ENCODE results near the gene RABL2B.

RABL2B gene

DNA sequence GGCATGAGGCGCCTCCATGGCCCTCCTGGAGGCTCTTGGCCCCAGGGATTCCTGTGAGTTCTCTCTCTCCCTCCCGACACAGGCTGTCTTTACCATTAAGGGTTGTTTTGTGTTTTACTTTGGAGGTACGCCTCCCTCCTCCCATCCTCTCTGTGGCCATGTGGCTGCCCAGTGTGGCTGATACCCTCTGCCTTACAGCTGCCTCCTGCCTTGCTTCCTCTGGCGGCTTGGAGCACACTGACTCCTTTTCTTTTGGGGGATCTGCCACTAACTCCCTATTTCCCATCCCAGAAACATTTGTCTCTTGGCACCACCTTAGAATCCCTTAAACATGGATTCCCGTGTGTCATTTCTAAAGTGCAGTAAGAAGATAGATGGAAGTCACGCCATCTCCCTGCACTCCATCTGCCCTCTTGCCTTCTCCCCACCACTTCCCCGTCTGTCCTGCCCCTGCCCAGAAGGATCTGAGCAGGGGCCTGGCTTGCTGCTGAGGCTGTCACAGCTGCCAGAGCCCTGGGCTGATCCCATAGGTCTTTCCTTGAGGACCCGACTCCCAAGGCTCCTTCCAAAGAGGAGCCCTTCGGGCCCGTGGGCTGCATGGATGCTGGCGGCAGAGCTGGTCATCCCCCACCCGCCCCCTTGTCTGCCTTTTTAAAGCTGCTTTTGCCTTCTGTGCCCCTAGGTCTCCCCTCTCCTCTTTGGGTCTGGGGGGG is 60.6 kb downstream of the RABL2B start:
- DNase-seq (ENCODE audit: low spot score): no peak

GRCh38 chr22:50722048-50722701 is 61.3 kb downstream of the RABL2B start:
- DNase-seq (ENCODE audit: low spot score): no peak

DNA sequence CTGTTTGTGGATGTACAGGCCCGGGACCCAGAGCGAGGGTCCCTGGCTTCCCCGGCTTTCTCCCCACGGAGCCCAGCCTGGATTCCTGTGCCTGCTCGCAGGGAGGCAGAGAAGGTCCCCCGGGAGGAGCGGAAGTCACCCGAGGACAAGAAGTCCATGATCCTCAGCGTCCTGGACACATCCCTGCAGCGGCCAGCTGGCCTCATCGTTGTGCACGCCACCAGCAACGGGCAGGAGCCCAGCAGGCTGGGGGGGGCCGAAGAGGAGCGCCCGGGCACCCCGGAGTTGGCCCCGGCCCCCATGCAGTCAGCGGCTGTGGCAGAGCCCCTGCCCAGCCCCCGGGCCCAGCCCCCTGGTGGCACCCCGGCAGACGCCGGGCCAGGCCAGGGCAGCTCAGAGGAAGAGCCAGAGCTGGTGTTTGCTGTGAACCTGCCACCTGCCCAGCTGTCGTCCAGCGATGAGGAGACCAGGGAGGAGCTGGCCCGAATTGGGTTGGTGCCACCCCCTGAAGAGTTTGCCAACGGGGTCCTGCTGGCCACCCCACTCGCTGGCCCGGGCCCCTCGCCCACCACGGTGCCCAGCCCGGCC is 62.1 kb downstream of the RABL2B start:
- no peak for DNase-seq (ENCODE audit: low spot score)

GRCh38 chr22:50720301-50721256 is 62.9 kb downstream of the RABL2B start:
- DNase-seq (ENCODE audit: low spot score): no peak

DNA sequence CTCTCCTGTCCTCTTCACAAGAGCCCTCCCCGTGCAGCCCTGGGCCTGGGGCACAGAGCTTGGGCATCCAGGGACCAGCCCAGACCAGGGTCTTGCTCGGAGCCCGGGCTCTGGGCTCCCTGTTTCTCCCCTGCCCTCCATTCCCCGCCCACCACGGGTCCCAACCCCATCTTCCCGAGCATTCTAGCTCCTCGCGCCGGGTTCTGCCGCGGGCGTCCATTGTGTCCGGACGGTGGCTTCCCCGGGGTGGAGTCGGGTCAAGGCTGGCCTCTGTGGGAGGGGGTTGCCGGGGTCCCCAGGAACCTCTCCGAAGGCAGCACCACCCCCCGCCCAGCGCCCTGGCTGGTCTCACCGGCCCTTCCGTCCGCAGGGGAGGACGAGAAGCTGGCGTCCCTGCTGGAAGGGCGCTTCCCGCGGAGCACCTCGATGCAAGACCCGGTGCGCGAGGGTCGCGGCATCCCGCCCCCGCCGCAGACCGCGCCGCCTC is 63.6 kb downstream of the RABL2B start:
- no peak for DNase-seq (ENCODE audit: low spot score)

DNA sequence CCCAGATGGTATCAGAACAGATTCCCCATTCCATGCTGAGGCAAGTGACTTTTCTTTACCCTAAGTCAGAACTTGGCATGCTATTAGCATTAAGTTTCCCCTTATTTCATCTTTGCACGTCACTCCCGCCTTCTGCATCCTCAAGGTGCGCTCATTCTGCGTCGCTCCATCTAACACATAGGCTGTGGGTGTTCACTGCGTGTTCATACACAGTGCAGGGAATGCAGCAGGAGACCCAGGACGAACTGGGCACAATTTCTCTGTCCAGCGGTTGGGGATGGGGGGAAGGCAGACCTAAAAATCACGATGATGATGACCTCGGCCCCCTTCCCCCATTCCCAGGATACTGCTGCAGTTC is 65.1 kb downstream of the RABL2B start:
- DNase-seq (ENCODE audit: low spot score): no peak

GRCh38 chr22:50717709-50718351 is 65.6 kb downstream of the RABL2B start:
- DNase-seq (ENCODE audit: low spot score): peak; percentile 63

Data from Ammon's horn (tissue), 1 donor.